ENCODE measurements around the gene KLHL9. TPM values are rescaled to one million over a fixed set of nuclear protein-coding genes. Genes with fewer than 3 reads are reported as not detected.

Gene KLHL9
- total RNA-seq, 1 experiment from 2014 or later, result 18.2 TPM

DNA sequence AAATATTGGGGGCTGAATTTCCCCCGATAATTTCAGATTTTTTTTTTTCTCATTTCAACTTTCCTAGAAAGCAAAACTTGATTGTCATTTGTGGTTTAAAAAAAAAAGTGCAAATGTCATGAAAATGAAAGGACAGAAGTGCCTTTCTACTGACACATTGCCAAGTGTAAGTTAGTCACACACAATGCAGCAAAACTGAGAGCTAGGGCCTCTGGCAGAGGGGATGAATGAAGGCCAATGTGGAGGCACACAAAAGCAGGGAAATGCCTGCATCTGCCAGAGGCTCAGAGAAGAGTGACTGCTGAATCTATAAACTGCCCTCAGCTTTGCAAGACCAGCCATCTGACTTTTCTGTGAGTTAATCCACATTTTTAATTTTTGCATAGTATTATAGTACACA is 23.3 kb downstream of the KLHL9 start:
- WGBS (ENCODE audit: extremely low coverage, insufficient read length, low lambda C conversion rate), result no CpG with 5 or more reads among the region's 1 CpG
- no peaks in the 10 kb centered on the region; a peak in 1 of 4 replicates for H3K4me1 Mint-ChIP-seq
- Histone ChIP-seq H2BK15ac (ENCODE audit: low read depth, low read length) (no peak overlapping the region), H3K9ac (ENCODE audit: extremely low read depth, insufficient read length, low read length) (no peak overlapping the region), H2BK120ac (ENCODE audit: low read depth, low read length, poor library complexity, severe bottlenecking) (no peak overlapping the region), H3K79me2 (ENCODE audit: insufficient read depth, low read length) (no peaks in the 10 kb centered on the region), H3K9me3 (ENCODE audit: control insufficient read depth, low read depth, low read length) (no peaks in the 10 kb centered on the region), H2BK20ac (ENCODE audit: low read depth, low read length, poor library complexity, severe bottlenecking) (no peak overlapping the region), H2BK5ac (ENCODE audit: insufficient read length, low read length) (no peak overlapping the region), H3K14ac (ENCODE audit: insufficient read depth, low read length) (no peak overlapping the region), H3K27ac (ENCODE audit: insufficient read length, low read depth, low read length) (no peak overlapping the region), H3K23ac (ENCODE audit: insufficient read length, low read depth, low read length) (no peak overlapping the region), H3K56ac (ENCODE audit: insufficient read length, low read depth, low read length) (no peak overlapping the region), H3K4me2 (ENCODE audit: insufficient read depth, insufficient read length, low read length) (no peak overlapping the region), H3T11ph (ENCODE audit: low read length) (no peak overlapping the region), H4K5ac (ENCODE audit: insufficient read length, low read depth, low read length) (no peak overlapping the region), H2AK5ac (ENCODE audit: insufficient read length, low read length) (no peak overlapping the region), H4K8ac (replicated peaks; ENCODE audit: insufficient read length, low read depth, low read length) (no peak overlapping the region), H3K4ac (ENCODE audit: low read depth, low read length) (no peak overlapping the region), H4K20me1 (ENCODE audit: control insufficient read depth, insufficient read depth, insufficient read length) (no peaks in the 10 kb centered on the region), H3K23me2 (ENCODE audit: insufficient read length, low read depth, low read length, poor library complexity, severe bottlenecking) (no peaks in the 10 kb centered on the region), H3K79me1 (ENCODE audit: insufficient read depth, low read depth, low read length, poor library complexity, severe bottlenecking) (no peaks in the 10 kb centered on the region), H3K4me1 (ENCODE audit: insufficient read depth, low read length) (no peaks in the 10 kb centered on the region), H3K18ac (ENCODE audit: insufficient read length, low read depth, low read length) (no peak overlapping the region), H3K27me3 (ENCODE audit: insufficient read depth, low read length) (no peaks in the 10 kb centered on the region), H4K91ac (ENCODE audit: insufficient read length, low read depth, low read length) (no peak overlapping the region), H2BK12ac (ENCODE audit: insufficient read length, low read depth, low read length) (no peak overlapping the region), H2AFZ (ENCODE audit: low read length) (no peak overlapping the region)
- peaks cover 17% of the 10 kb centered on the region for H3K27me3 Mint-ChIP-seq (ENCODE audit: low read depth)
- DNase-seq, result no peak
- no peak overlapping the region for H3K4me3 Mint-ChIP-seq
- H3K9me3 Mint-ChIP-seq, result peaks cover 7 to 8% of the 10 kb centered on the region in 2 experiments
- TF ChIP-seq CTCF (conservative IDR thresholded peaks at IDR 0.05), result no peak
- no peak overlapping the region for H3K27ac Mint-ChIP-seq
- peaks cover 0 to 9% (median 4%) of the 10 kb centered on the region in 3 experiments; a peak in 4 of 7 replicates for H3K36me3 Mint-ChIP-seq (ENCODE audit: insufficient read depth in 1 of 3, low read depth in 3 of 3)
